NK-92 treated with Interleukin-12 subunit alpha and Interleukin-12 subunit beta, amount 100 ng/mL, for 24 hours (cell line): ENCODE data around the gene TJP1.
"Not testable (repeated sequence)": the region's sequence is repeated elsewhere in the genome, so short reads cannot be mapped to it uniquely, and the experiment has no call there.

ENCODE experiments used
- DNase-seq: peaks from one replicate; lab custom pipeline; 2025; lab: John Stamatoyannopoulos, UW

The TJP1 gene

GRCh38 chr15:29799859-29800258 lies 22.4 kb downstream of the TJP1 start:
- no peak for DNase-seq

GRCh38 chr15:29795610-29796009 lies 26.7 kb downstream of the TJP1 start:
- DNase-seq = no peak

- no peak for DNase-seq
Observed at GRCh38 chr15:29792426-29793159, 29.7 kb downstream of the TJP1 start.

- no peak for DNase-seq
Observed at GRCh38 chr15:29790607-29791006, 31.7 kb downstream of the TJP1 start.

GRCh38 chr15:29789871-29790270 lies 32.4 kb downstream of the TJP1 start:
- DNase-seq = no peak

GRCh38 chr15:29788433-29789034 lies 33.7 kb downstream of the TJP1 start:
- DNase-seq = no peak

GRCh38 chr15:29787767-29788166 lies 34.5 kb downstream of the TJP1 start:
- DNase-seq = no peak

GRCh38 chr15:29785642-29786041 lies 36.6 kb downstream of the TJP1 start:
- no peak for DNase-seq

- no peak for DNase-seq
Observed at GRCh38 chr15:29785136-29785535, 37.1 kb downstream of the TJP1 start.

- DNase-seq = no peak
Observed at GRCh38 chr15:29784413-29784812, 37.9 kb downstream of the TJP1 start.

- DNase-seq = not testable (repeated sequence)
Observed at GRCh38 chr15:29782816-29783215, 39.5 kb downstream of the TJP1 start.

- DNase-seq = no peak
Observed at GRCh38 chr15:29778382-29778781, 43.9 kb downstream of the TJP1 start.

- DNase-seq = no peak
Observed at GRCh38 chr15:29776859-29777258, 45.4 kb downstream of the TJP1 start.

- DNase-seq = no peak
Observed at GRCh38 chr15:29774900-29775299, 47.4 kb downstream of the TJP1 start.

GRCh38 chr15:29773816-29774215 lies 48.5 kb downstream of the TJP1 start:
- DNase-seq = no peak

GRCh38 chr15:29773000-29773399 lies 49.3 kb downstream of the TJP1 start:
- no peak for DNase-seq

- DNase-seq = no peak
Observed at GRCh38 chr15:29770796-29771195, 51.5 kb downstream of the TJP1 start.

GRCh38 chr15:29765898-29766527 lies 56.3 kb downstream of the TJP1 start:
- no peak for DNase-seq

GRCh38 chr15:29765234-29765841 lies 56.9 kb downstream of the TJP1 start:
- DNase-seq = no peak

- DNase-seq = no peak
Observed at GRCh38 chr15:29759596-29759995, 62.7 kb downstream of the TJP1 start.

- DNase-seq = no peak
Observed at GRCh38 chr15:29756358-29757267, 65.7 kb downstream of the TJP1 start.

- DNase-seq = not testable (repeated sequence)
Observed at GRCh38 chr15:29754009-29754408, 68.3 kb downstream of the TJP1 start.
